ENCODE measurements around the gene VIL1.

- no peak for TF ChIP-seq CTCF (IDR thresholded peaks at IDR 0.05; ENCODE audit: insufficient read depth, low read length, poor library complexity, severe bottlenecking)
- no peak for TF ChIP-seq EZH2phosphoT487 (conservative IDR thresholded peaks at IDR 0.05; ENCODE audit: low read length)
Observed at GRCh38 chr2:218432676-218433365, 13.9 kb downstream of the VIL1 start.

Measured in SU-DHL-6 (cell line).